Measurements from ENCODE around the gene RAD17.
"Not testable (repeated sequence)": the region's sequence is repeated elsewhere in the genome, so short reads cannot be mapped to it uniquely, and the experiment has no call there.

The RAD17 gene

GRCh38 chr5:69404659-69405330, 35.2 kb downstream of the RAD17 start:
- DNase-seq, result no peak

DNA sequence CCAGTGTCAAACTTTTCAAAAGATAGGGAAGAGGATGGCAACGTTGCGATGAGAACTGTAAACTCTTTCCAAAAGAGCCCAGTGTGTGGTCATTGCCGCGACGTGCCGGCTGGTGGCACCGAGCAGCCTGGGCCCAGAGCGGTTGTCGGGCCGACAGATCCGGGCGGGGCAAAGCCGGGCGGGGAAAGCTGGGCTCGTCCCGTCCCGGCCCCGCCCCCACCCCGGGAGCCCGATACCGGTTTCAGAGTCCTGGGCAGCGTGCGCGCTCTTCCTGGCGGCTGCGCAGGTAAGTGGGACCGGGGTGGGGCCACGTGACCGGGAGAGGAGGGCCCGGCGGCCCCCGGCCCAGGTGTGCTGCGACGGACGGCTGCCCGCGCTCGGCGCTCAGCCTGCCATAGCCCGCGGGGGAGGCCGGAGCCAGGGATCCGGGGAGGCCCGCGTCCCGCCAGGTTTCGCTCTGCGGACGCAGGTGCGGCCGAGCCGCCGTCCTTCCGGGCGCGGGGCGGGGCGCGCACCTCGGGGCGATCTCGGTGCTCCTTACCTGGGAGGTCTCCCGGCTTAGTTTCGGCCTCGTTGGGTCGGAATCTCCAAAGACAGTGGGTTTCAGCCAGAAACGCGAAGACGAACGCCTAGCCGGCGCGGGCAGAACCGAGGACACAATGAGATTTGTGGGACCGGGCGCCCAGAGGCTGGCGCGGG, 45.4 kb downstream of the RAD17 start, which contains the start of gene MARVELD2:
Gene MARVELD2, plus strand, starts transcription at position 232 of the 699 bp plus-strand sequence. CDS start 4,270 bp downstream, outside the sequence.
- peak; percentile 37 for DNase-seq

GRCh38 chr5:69415584-69415958, 46.0 kb downstream of the RAD17 start:
- no peak for DNase-seq

GRCh38 chr5:69416180-69416579, 46.6 kb downstream of the RAD17 start:
- no peak for DNase-seq

- DNase-seq, result no peak
These were observed 47.1 kb downstream of the RAD17 start for GRCh38 chr5:69416699-69417098.

DNA sequence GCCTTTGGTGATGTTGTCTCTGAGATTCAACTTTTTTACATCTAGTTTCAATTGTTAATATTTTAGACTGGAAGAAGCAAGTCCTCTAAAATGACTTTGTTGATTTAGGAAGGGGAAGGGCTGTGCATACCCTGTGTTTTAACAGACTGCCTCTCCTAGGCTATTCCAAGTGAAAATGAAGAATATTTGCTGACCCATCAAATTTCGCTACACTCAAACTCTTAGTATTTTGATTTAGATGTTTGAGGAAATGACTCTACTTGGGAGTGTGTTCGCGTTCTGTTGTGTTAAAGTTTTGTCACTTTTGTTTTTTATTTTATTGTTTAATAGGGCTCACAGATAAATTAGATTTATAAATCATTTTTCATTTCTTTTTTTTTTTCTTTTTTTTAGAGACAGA, 48.9 kb downstream of the RAD17 start:
- no peak for DNase-seq

DNA sequence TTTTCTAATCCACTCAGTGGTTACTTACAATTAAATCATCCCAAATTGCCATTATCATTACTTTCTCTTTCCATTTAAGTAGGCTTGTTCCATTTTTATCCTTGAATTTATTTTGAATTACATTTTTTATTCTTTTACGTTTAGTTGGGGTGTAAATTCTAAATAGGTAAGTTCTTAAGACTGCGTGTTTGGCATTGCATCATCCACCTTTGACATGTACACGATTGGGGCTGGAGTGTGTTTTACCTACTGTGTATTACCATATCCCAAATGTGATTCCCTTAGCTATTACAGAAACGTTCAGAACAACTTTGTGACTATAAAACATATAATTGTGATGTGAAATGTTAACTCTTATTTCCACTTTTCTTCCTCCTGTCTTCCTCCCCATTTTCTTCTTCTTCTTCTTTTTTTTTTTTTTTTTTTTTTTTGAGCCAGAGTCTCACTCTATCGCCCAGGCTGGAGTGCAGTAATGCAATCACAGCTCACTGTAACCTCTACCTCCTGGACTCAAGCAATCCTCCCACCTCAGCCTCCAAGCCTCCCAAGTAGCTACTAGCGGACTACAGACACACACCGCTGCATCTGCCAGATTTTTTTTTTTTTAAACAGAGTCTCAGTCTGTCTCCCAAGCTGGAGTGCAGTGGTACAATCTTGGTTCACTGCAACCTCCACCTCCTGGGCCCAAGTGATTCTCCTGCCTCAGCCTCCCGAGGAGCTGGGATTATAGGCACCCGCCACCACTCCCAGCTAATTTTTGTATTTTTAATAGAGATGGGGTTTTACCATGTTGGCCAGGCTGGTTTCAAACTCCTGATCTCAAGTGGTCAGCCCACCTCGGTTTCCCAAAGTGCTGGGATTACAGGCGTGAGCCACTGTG, 62.0 kb downstream of the RAD17 start:
- no peak for DNase-seq

DNA sequence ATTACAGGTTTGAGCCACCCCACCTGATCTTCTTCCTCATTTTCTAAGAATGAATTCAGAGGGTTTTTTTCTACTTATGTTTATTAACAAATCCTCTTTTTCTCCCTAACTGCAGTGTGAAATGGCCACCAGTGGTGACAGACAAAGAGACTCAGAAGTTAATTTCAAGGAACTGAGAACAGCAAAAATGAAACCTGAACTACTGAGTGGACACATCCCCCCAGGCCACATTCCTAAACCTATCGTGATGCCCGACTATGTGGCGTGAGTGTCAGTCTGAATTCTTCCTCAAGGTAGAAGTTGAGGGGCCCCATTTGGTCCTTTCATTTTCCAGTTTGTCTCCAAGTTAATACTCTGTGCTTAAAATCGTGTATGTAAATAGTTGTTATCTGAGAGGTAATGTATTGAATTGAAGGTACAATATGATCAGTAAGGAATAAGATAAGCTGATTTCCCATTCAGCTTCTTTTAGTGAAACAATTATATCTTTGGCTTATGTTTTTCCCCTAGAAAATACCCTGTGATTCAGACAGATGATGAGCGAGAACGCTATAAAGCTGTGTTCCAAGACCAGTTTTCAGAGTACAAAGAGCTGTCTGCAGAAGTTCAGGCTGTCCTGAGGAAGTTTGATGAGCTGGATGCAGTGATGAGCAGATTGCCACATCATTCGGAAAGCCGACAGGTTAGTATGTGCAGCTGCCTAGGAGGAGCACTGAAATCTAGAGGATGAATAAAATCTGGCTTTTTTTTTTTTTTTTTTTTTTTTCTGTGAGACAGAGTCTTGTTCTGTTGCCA, 63.0 kb downstream of the RAD17 start:
- DNase-seq, result no peak

DNA sequence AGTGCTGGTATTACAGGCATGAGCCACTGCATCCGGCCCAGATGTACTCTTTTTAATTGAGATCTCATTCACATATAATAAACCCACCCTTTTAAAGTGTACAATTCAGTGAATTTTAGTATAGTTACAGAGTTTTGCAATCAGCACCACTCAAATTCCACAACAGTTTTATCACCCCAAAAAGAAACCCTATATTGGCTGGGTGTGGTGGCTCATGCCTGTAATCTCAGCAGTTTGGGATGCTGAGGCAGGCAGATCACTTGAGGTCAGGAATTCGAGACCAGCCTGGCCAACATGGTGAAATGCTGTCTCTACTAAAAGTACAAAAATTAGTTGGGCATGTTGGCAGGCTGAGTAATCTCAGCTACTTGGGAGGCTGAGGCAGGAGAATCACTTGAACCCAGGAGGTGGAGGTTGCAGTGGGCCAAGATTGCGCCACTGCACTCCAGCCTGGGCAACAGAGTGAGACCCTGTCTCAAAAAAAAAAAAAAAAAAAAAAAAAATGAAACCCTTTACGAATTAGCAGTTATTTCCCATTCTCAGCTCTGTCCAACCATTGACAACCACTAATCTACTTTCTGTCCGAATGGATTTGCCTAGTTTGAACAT, 65.8 kb downstream of the RAD17 start:
- DNase-seq, result not testable (repeated sequence)

- no peak for DNase-seq
These were observed 74.6 kb downstream of the RAD17 start for GRCh38 chr5:69444127-69444754.

DNA sequence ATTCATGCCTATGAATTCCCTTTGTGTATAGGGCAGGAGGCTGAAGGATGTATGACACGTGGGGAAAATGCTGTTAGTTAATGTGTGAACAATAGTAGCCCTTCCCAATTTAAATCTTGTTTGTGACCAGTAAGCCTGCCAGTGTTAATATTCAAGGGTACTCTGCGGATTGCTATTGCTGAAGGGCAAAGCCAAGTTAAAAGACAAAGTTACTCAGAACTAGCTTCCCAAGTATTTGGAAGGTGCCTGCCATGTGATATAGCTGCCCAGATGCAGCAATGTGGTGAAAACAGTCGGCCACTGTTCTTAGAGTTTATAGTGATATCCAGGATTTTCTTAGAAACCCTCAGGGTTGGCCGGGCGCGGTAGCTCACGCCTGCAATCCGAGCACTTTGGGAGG, 79.9 kb downstream of the RAD17 start:
- no peak for DNase-seq

DNA sequence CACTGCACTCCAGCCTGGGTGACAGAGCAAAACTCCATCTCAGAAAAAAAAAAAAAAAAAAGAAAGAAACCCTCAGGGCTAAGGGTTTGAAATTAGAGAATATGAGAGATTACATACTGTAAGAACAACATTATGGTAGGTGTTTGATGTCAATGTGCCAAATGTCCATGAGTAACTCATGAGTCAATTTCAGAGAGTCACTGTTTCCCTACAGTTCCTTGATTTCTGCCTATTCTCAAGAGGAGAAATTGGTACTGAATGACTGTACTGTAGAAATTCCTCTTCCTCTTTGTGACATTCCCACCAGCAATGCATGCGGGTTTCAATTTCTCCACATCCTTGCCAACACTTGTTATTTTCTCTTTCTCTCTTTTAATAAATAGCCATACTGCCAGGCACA, 80.5 kb downstream of the RAD17 start:
- DNase-seq, result no peak

DNA sequence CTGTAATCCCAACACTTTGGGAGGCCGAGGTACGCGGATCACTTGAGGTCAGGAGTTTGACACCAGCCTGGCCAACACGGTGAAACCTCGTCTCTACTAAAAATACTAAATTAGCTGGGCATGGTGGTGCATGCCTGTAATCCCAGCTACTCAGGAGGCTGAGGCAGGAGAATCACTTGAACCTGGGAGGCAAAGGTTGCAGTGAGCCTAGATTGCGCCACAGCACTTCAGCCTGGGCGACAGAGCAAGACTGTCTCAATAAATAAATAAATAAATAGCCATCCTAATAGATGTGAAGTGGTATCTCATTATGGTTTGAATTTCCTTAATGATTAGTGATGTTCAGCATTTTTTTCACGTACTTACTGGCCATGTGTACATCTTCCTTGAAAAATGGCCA, 80.9 kb downstream of the RAD17 start:
- DNase-seq, result not testable (repeated sequence)

GRCh38 chr5:69451941-69452647, 82.5 kb downstream of the RAD17 start:
- no peak for DNase-seq

DNA sequence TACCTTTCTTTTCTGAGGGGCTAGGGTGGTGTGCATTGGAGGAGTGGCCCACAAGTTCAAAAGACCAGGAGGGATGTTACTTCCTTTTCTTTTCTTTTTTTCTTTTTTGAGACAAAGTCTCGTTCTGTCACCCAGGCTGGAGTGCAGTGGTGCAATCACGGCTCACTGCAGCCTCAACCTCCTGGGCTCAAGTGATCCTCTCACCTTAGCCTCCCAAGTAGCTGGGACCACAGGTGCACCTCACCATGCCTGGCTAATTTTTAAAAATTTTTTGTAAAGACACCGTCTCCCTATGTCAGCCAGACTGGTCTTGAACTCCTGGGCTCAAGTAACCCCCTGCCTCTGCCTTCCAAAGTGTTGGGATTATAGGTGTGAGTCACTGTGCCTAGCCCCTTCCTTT, 83.9 kb downstream of the RAD17 start:
- DNase-seq, result not testable (repeated sequence)

GRCh38 chr5:69454460-69455249, 85.0 kb downstream of the RAD17 start:
- no peak for DNase-seq

GRCh38 chr5:69455428-69455988, 85.9 kb downstream of the RAD17 start:
- not testable (repeated sequence) for DNase-seq

- no peak for DNase-seq
These were observed 92.6 kb downstream of the RAD17 start for GRCh38 chr5:69462170-69462569.

All from stimulated activated CD4-positive, alpha-beta T cell treated with anti-CD3 and anti-CD28 coated beads, Interleukin-4, amount 100 ng/mL, for 24 hours (primary cell).